TTC549 (cell line): ENCODE measurements around the gene USP2.

Source experiments
- FAIRE-seq: peaks from 2 replicates; lab custom pipeline; 2012; peaks lifted over from hg19 to GRCh38; lab: Jason Lieb, UNC

The USP2 gene

GRCh38 chr11:119341222-119342022, 40.1 kb downstream of the USP2 start:
- FAIRE-seq: no peak

GRCh38 chr11:119340335-119341221, 40.9 kb downstream of the USP2 start, which contains the start of gene C1QTNF5:
C1QTNF5 (minus strand) TSS chr11:119340883; CDS start chr11:119340397, 486 bp downstream.
- FAIRE-seq: no peak

- FAIRE-seq: no peak
Observed at GRCh38 chr11:119339589-119340334, 41.7 kb downstream of the USP2 start.

- FAIRE-seq: no peak
Observed at GRCh38 chr11:119338965-119339588, 42.4 kb downstream of the USP2 start.

DNA sequence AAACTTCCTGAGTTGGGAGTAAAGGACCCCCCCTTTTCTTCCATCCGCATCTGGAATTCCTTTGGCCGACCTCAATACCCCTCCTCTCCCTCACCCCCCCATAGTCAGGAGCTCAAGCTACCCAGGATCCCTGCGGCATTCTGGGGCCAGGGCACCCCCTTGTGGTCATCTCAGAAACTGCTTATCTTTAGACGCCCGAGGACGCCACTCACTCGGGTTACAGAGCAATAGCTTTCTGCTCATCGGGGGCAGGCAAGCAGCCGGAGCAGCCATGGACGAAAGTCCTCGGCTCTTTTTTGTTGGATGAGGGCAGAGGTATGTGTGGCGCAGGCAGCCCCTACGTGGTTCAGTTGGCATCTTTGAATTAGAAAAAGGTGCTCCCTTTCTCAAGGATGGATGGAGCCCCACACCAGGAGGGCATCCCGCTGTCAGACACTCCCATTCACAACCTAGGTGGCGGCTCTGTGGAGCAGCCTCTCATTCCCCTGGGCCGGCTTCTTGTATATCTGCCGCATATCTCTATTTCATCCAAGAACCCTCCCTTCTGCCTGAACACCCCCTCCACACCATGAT, 43.1 kb downstream of the USP2 start:
- FAIRE-seq: peak; percentile 39

DNA sequence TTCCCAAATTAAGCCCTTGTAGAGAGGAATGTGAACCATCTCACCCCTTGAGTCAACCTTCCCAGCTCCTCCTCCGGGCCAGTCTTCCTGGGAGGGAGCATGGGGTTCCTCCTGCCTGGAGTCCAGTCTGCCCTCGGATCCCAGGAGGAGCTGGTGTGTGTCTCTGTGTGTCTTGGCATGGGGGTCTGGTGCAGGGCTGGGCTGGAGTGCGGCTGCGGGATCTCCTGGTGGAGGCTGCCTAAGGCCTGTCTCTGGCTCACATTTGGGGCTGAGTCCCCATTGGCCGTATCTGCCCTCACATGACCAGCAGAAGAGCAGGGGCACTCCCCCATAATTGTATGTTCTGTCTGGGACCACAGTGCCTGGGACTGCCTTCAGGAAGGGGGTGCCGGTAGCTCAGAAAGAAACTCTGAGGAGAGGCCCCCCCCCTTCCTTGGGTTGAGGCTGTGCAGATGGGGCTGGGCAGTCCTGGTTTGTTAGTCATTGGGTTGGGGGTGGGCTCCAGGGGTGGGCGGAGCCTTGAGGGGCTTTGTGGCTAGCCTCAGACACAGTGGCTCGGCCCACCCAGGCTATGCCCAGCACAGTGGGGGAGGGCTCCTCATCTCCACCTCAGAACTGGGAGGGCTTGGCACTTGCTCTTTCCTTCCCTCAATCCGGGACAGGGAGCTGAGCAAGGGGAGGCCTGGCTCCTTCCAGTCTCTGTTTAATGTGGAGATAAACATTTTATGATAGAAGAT, 43.7 kb downstream of the USP2 start:
- no peak for FAIRE-seq

DNA sequence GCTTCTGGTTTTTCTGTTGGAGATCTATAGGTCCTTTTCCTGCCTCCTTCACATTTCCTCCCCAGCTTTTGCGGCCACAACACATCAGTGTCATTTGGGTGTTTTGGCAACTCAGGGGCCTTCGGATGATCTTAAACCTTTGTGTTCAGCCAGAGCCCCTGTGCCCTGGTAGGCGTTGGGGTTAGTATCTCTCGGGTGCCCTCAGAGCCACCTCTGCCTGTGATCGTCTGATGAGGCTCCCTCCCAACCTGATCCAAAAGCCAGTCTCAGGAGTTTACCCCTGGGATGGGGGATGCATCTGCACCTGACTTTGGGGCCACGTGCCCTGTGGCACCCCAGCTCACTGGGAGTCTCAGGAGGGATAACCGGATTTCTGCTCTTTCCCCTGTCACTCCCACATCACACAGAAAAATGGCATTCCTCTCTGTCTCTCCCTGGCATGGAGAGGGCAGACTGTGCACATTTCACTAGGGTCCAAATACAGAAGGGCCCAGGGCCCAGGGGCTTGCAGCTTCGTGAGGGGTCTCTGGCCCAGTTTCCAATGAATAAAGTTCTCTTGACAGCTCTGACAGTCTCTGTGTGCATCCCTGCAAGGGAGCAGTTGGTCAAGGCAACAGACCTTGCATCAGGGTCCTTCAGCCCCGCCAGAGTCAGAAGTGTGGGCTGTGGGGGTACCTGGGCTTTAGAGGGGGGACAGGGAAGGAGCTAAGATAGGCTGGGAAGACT, 44.6 kb downstream of the USP2 start:
- FAIRE-seq: no peak

DNA sequence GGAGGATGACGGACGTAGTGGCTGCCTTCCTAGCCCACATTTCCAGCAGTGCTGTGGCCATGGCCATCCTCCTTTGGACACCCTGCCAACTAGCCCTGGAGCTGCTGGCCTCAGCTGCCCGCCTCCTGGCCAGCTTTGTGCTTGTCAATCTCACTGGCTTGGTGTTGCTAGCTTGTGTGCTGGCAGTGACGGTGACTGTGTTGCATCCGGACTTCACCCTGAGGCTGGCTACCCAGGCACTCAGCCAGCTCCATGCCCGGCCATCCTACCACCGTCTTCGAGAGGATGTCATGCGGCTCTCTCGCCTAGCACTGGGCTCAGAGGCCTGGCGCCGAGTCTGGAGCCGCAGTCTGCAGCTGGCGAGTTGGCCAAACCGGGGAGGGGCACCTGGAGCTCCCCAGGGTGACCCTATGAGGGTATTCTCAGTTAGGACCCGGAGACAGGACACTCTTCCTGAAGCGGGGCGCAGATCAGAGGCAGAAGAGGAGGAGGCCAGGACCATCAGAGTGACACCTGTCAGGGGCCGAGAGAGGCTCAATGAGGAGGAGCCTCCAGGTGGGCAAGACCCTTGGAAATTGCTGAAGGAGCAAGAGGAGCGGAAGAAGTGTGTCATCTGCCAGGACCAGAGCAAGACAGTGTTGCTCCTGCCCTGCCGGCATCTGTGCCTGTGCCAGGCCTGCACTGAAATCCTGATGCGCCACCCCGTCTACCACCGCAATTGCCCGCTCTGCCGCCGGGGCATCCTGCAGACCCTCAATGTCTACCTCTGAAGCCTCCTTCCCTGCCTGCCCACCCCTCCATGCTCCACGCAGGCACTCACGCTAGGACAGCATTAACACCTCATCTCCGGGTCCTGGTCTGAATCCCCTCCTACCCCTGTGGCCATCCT, 45.6 kb downstream of the USP2 start:
- no peak for FAIRE-seq

DNA sequence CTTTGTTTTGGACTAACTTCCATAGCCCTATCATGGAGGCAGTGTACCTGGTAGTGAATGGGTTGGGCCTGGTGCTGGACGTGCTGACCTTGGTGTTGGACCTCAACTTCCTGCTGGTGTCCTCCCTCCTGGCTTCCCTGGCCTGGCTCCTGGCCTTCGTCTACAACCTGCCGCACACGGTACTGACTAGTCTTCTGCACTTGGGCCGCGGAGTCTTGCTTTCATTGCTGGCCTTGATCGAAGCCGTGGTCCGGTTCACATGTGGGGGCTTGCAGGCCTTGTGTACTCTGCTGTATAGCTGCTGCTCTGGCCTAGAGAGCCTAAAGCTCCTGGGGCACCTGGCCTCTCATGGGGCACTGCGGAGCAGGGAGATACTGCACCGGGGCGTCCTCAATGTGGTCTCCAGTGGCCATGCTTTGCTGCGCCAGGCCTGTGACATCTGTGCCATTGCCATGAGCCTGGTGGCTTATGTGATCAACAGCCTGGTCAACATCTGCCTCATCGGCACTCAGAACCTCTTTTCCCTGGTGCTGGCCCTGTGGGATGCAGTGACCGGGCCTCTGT, 46.3 kb downstream of the USP2 start:
- no peak for FAIRE-seq

GRCh38 chr11:119334174-119334930, 47.1 kb downstream of the USP2 start, which contains the start of gene RNF26:
RNF26 (plus strand) TSS chr11:119334527; CDS start chr11:119335123, 596 bp downstream.
- peak; percentile 98 for FAIRE-seq

DNA sequence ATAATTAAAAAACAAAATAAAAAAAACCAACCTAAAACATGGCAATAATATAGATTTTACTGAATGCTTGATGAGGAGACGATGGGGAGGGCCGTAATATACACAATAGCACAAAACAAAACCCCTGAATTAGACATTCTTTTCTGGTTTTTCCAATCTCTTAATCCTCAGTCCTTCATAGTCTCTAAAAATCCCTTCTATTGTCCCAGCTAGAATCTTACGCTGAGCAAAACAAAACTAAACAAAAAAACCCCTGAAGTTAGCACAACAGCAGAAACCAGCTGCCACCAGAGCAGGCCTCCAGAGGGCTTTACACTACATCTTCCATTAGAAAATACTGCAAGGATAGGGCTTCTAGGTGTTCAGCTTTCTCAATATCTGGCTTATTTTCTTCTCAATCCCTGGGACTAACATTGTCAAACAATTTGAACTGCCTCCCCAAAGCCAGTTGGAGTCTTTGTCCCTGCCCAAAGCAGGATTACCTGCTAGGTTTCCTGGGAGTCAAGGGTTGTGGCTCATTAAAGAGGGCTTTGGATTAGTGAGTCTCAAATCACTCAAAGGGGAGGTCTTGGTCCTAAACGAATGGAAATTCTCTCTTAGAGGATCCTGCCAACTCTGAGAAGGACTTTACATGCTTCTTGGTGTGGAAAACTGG, 49.3 kb downstream of the USP2 start:
- FAIRE-seq: no peak

DNA sequence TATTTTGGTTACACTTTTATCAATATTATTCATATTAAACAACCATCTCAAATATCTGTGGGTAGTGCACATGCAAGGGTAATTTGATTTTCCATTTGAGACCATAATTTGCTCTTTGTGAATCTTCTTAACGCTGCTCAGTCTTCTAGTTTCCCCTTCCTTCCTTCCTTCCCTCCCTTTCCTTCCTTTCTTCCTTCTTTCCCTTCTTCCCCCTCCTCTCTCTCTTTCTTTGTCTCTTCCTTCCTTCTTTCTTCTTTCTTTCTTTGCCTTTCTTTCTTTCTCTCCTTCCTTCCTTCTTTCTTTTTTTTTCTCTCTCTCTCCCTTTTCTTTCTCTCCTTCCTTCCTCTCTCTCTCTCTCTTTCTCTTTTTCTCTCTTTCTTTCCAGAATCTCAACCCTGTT, 51.3 kb downstream of the USP2 start:
- FAIRE-seq: no peak

DNA sequence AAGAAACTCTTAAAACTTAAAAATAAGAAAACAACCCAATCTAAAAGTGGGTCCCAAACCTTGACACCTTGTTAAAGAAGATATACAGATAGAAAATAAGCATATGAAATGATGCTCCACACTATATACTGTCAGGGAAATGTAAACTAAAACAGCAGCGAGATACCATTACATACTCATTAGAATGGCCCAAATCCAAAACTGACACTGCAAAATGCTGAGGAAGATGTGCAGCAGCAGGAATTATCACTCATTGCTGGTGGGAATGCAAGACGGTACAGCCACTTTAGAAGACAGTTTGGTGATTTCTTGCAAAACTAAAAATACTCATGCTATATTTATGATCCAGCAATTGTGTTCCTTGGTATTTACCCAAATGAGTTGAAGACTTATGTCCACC, 52.2 kb downstream of the USP2 start:
- FAIRE-seq: no peak

DNA sequence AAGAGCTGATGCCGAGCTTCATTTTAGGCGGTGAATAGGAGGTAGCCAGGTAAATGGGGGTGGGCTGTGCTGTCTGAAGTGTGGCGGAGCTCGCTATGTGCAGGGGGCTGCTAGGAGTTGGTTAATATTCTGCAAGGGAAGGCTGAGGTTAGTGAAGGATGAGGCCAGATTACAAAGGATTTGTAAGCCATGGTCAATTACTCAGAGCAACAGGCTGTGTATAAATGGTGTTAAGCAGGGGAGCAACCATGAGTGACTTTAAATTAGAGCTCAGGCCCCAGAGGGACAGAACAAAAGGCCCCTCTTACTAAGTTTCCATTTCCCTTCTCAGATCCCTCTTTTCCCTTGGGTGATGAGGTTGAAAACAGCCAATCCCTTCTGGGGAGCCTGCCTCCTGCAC, 57.3 kb downstream of the USP2 start:
- no peak for FAIRE-seq

DNA sequence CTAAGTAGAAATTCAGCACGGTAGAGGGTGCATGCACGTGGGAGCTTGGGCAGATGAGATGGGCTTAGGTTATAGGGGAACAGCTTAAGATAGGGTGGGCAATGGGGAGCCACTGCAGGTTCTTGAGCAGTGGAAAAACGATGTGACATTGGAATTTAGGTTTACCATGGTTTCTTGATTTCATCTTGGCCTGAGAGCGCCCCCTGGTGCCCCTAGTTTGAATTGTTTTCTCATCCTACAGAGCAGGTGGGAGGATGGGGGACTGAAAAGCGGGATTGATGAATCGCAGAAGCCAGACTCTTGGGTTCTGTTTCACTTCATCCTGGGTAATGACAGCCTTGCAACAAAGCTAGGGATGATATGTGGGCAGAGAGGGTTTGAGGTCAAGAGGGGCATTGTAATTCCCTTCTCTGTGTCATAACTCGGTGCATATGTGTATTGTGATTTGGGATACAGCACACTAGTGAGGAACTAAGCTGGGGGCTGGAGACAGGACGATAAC, 57.9 kb downstream of the USP2 start:
- no peak for FAIRE-seq

DNA sequence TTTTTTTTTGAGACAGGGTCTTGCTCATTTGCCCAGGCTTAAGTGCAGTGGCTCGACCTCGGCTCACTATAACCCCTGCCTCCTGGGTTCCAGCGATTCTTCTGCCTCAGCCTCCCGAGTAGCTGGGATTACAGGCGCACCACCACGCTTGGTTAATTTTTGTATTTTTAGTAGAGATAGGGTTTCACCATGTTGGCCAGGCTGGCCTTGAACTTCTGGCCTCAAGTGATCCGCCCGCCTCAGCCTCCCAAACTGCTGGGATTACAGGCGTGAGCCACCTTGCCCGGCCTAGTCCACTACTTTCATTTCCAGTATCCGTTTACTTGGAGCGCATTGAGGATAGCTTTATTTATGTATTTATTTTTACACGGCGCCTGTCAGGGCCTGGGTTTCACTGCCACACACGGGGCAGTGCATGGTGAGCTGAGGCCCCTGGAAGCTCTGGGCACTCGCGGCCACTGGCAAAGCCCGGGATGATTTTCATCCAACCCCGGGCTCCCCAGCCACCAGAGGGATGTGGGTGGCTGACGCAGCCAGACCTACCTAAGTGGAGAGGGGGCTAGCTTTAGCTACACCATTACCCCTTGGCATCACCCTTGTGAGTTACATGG, 58.5 kb downstream of the USP2 start:
- no peak for FAIRE-seq

GRCh38 chr11:119322360-119322739, 59.1 kb downstream of the USP2 start:
- FAIRE-seq: no peak
